Colonic mucosa (tissue), 4 donors: ENCODE results near the gene YIPF2. TPM values are rescaled to one million over a fixed set of nuclear protein-coding genes. Genes with fewer than 3 reads are reported as not detected.

ENCODE experiments used
- DNase-seq: peaks from one replicate; pipeline ENCODE4 v3.0.0-alpha.2; 2020
- H3K27ac ChIP-seq: fragments of 200-600 bp; one replicate; pipeline ENCODE4 v1.8.0; 2021
- H3K27me3 ChIP-seq: fragments of 200-600 bp; one replicate; pipeline ENCODE4 v1.8.0; 2021
- H3K36me3 ChIP-seq: fragments of 200-600 bp; one replicate; pipeline ENCODE4 v1.8.0; 2021
- H3K4me1 ChIP-seq: fragments of 200-600 bp; one replicate; pipeline ENCODE4 v1.8.0; 2021; ENCODE audit warnings: mild to moderate bottlenecking
- H3K4me3 ChIP-seq: fragments of 200-600 bp; one replicate; pipeline ENCODE4 v1.8.0; 2021
- H3K9ac ChIP-seq, 2 donors: one replicate each; pipeline ENCODE4 v1.7.0; 2013; ENCODE audit warnings: control low read depth in 2 of 2, low read depth in 2 of 2, low read length in 2 of 2
- H3K9me3 ChIP-seq: fragments of 200-600 bp; one replicate; pipeline ENCODE4 v1.8.0; 2021
- CTCF ChIP-seq: fragments of 200-600 bp; IDR thresholded peaks from one replicate; pipeline ENCODE4 v1.8.0; 2022; ENCODE audit warnings: antibody characterized with exemption, mild to moderate bottlenecking
- intact Hi-C: fragments of 100-400 bp; cut with DNase I; formaldehyde crosslinking; loops from one replicate; pipeline ENCODE4 v1.14.1; 2022
- total RNA-seq, 2 donors: library from RNA; stranded (reverse); fragmentation: NEBNext Ultra II Directional in 1 of 2; extraction: Animal tissue kit (Norgen Biotek cat#: 25700) in 1 of 2; gene quantifications; one replicate each; pipeline ENCODE4 v1.2.1, GENCODE V29; 2021
- donor health status: healthy.
- donor health status: DM: no; HTN: no; CAD: no.
- donor health status: DM: no; HTN: no; CAD: no.

YIPF2 gene
- total RNA-seq, 2 donors from 2014 or later = 64.4 to 71.3 TPM

- H3K36me3 ChIP-seq = peaks cover 10% of the 10 kb centered on the region
- no peak for DNase-seq
- no peak overlapping the region for H3K4me3 ChIP-seq
- H3K27me3 ChIP-seq = no peaks in the 10 kb centered on the region
- no peak overlapping the region for H3K9ac ChIP-seq
- no peak overlapping the region for H3K27ac ChIP-seq
- no peaks in the 10 kb centered on the region for H3K9me3 ChIP-seq
- no peaks in the 10 kb centered on the region for H3K4me1 ChIP-seq
- intact Hi-C loops = no loop called here
- TF ChIP-seq CTCF = no peak
Observed at GRCh38 chr19:10919352-10920287, 8.8 kb downstream of the YIPF2 start.

- peaks cover 5% of the 10 kb centered on the region for H3K36me3 ChIP-seq
- H3K4me1 ChIP-seq = no peaks in the 10 kb centered on the region
- DNase-seq = no peak
- no peaks in the 10 kb centered on the region for H3K27me3 ChIP-seq
- H3K4me3 ChIP-seq = no peak overlapping the region
- H3K9me3 ChIP-seq = no peaks in the 10 kb centered on the region
- TF ChIP-seq CTCF = no peak
- no peak overlapping the region for H3K27ac ChIP-seq
- H3K9ac ChIP-seq = no peak overlapping the region
- intact Hi-C loops = no loop called here
Observed at GRCh38 chr19:10918359-10918758, 10.1 kb downstream of the YIPF2 start.

GRCh38 chr19:10916602-10917001 lies 11.8 kb downstream of the YIPF2 start:
- no peaks in the 10 kb centered on the region for H3K27me3 ChIP-seq
- peaks cover 15% of the 10 kb centered on the region for H3K36me3 ChIP-seq
- intact Hi-C loops = no loop called here
- no peaks in the 10 kb centered on the region for H3K4me1 ChIP-seq
- no peak overlapping the region for H3K27ac ChIP-seq
- DNase-seq = no peak
- no peak for TF ChIP-seq CTCF
- no peak overlapping the region for H3K4me3 ChIP-seq
- no peaks in the 10 kb centered on the region for H3K9me3 ChIP-seq
- H3K9ac ChIP-seq = no peak overlapping the region

- H3K4me3 ChIP-seq = no peak overlapping the region
- peaks cover 15% of the 10 kb centered on the region for H3K36me3 ChIP-seq
- no peaks in the 10 kb centered on the region for H3K9me3 ChIP-seq
- no peaks in the 10 kb centered on the region for H3K4me1 ChIP-seq
- intact Hi-C loops = no loop called here
- no peak overlapping the region for H3K9ac ChIP-seq
- no peak overlapping the region for H3K27ac ChIP-seq
- H3K27me3 ChIP-seq = no peaks in the 10 kb centered on the region
- TF ChIP-seq CTCF = no peak
- DNase-seq = no peak
Observed at GRCh38 chr19:10915130-10916091, 13.0 kb downstream of the YIPF2 start.

- TF ChIP-seq CTCF = no peak
- Histone ChIP-seq H3K9me3 (no peaks in the 10 kb centered on the region), H3K27me3 (no peaks in the 10 kb centered on the region), H3K4me1 (no peaks in the 10 kb centered on the region), H3K36me3 (peaks cover 12% of the 10 kb centered on the region), H3K27ac (no peak overlapping the region), H3K4me3 (no peak overlapping the region), H3K9ac (no peak overlapping the region)
- intact Hi-C loops = no loop called here
- no peak for DNase-seq
Observed at GRCh38 chr19:10913716-10914340, 14.6 kb downstream of the YIPF2 start.
